PC-9 (cell line): ENCODE measurements around the gene MISP. TPM values are rescaled to one million over a fixed set of nuclear protein-coding genes. Genes with fewer than 3 reads are reported as not detected.
A peak's percentile ranks its signal among the peaks of the same experiment; 100 is the strongest.

Source experiments
- BruUV-seq: library from RNA; stranded (reverse); fragments of 400-500 nt; replicated peaks from 2 replicates; lab custom pipeline; 2021; lab: Mats Ljungman, UMichigan
- CTCF ChIA-PET: fragments of 300-600 bp; sonication (Branson Sonifier 250); formaldehyde crosslinking; loops from one replicate; lab custom pipeline; 2022; ENCODE audit warnings: antibody characterized with exemption; lab: Charles Lee
- POLR2A ChIA-PET: fragments of 300-600 bp; sonication (Branson Sonifier 250); formaldehyde crosslinking; loops from one replicate; lab custom pipeline; 2022; ENCODE audit warnings: antibody characterized with exemption; ENCODE audit not compliant: unreplicated experiment; lab: Charles Lee
- DNase-seq, 2 experiments: peaks; one replicate each; pipeline versions ENCODE4 v3.0.0 to v3.0.0-alpha.2; 2015 to 2022; ENCODE audit warnings: mixed read lengths in 1 of 2
- H2AFZ ChIP-seq: fragments of 200-600 bp; sonication (generic); 2 replicates; pipeline ENCODE4 v1.8.1; 2017; ENCODE audit warnings: antibody characterized with exemption
- H3F3A ChIP-seq: fragments of 200-600 bp; sonication (generic); 2 replicates; pipeline ENCODE4 v1.8.1; 2017; ENCODE audit warnings: antibody characterized with exemption, mild to moderate bottlenecking, low read depth; ENCODE audit not compliant: insufficient read depth
- H3K27ac ChIP-seq: fragments of 200-600 bp; sonication (generic); 2 replicates; pipeline ENCODE4 v1.6.1; 2016; ENCODE audit warnings: mixed run types
- H3K27me3 ChIP-seq: fragments of 200-600 bp; sonication (generic); 2 replicates; pipeline ENCODE4 v1.6.1; 2016; ENCODE audit warnings: low read depth, mixed run types; ENCODE audit not compliant: insufficient read depth
- H3K36me3 ChIP-seq: fragments of 200-600 bp; sonication (generic); 2 replicates; pipeline ENCODE4 v1.6.1; 2016; ENCODE audit warnings: low read depth, mixed run types
- H3K4me1 ChIP-seq: fragments of 200-600 bp; sonication (generic); replicated peaks from 2 replicates; pipeline ENCODE4 v1.6.1; 2016; ENCODE audit warnings: mixed run types; ENCODE audit not compliant: insufficient read depth
- H3K4me2 ChIP-seq: fragments of 200-600 bp; sonication (generic); 2 replicates; pipeline ENCODE4 v1.6.1; 2017; ENCODE audit warnings: mixed run types
- H3K4me3 ChIP-seq: fragments of 200-600 bp; sonication (generic); 2 replicates; pipeline ENCODE4 v1.6.1; 2016; ENCODE audit warnings: mixed run types
- H3K79me2 ChIP-seq: fragments of 200-600 bp; sonication (generic); 2 replicates; pipeline ENCODE4 v1.6.1; 2017; ENCODE audit warnings: low read depth, mixed run types
- H3K9me2 ChIP-seq: fragments of 200-600 bp; sonication (generic); 2 replicates; pipeline ENCODE4 v1.8.1; 2017; ENCODE audit warnings: mild to moderate bottlenecking; ENCODE audit not compliant: insufficient read depth
- H3K9me3 ChIP-seq: fragments of 200-600 bp; sonication (generic); 2 replicates; pipeline ENCODE4 v1.8.1; 2016; ENCODE audit warnings: low read depth; ENCODE audit not compliant: insufficient read depth
- H4K20me1 ChIP-seq: fragments of 200-600 bp; sonication (generic); 2 replicates; pipeline ENCODE4 v1.8.1; 2017; ENCODE audit not compliant: insufficient read depth
- EZH2 ChIP-seq: fragments of 200-600 bp; sonication (generic); IDR thresholded peaks from 2 replicates; pipeline ENCODE4 v1.8.0; 2017; ENCODE audit warnings: antibody characterized with exemption, low read depth
- intact Hi-C: fragments of 100-400 bp; cut with micrococcal nuclease; formaldehyde crosslinking; loops from one replicate; pipeline ENCODE4 v1.10.0; 2022; ENCODE audit not compliant: unreplicated experiment
- total RNA-seq: library from RNA; stranded (reverse); gene quantifications from 2 replicates; pipeline ENCODE4 v1.2.3, GENCODE V29; 2021
- TF ChIP-seq, protein P1 (sequence below): fragments of 200-600 bp; sonication (generic); conservative IDR thresholded peaks from 2 replicates; pipeline ENCODE4 v1.6.1; 2017; ENCODE audit warnings: mixed run types, antibody characterized with exemption, mild to moderate bottlenecking, moderate library complexity

MISP gene
- total RNA-seq, 1 experiment from 2014 or later = 91.6 TPM

DNA sequence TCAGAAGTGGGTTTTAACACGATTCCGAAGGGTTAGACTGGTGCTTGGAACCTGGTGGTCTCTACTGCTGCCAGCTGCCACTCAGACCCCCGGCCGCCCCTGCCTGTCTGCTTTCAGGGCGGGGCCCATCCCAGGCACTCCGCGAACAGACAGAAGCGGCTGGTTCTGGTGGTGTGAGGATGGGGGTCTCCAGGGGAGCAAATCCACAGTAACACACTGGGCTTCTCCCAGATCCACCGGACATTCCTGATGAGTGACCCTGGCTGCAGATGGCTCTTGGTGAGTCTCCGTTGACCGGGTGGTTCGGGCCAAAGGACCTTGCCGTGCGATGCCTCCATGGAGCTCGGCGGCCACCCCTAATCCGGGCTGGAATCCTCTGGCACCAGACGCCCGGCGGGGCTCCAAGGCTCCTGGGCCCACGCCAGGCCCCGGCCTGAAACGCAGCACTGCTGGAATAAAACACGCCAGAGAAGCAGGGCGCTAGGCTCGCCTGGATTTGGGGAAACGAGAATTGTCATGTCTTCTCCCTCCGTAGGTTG lies 44.2 kb downstream of the MISP start:
- H3F3A ChIP-seq = peaks cover 18% of the 10 kb centered on the region; the same call in 1 of the 2 replicates
- H3K27me3 ChIP-seq = no peaks in the 10 kb centered on the region
- CTCF ChIA-PET = no interaction called here
- DNase-seq = no peak
- no peak overlapping the region for H2AFZ ChIP-seq
- H3K9me2 ChIP-seq = no peaks in the 10 kb centered on the region
- peaks cover 22% of the 10 kb centered on the region for H4K20me1 ChIP-seq
- no peak overlapping the region for H3K4me3 ChIP-seq
- H3K4me2 ChIP-seq = no peak overlapping the region
- TF ChIP-seq, protein P1, sequence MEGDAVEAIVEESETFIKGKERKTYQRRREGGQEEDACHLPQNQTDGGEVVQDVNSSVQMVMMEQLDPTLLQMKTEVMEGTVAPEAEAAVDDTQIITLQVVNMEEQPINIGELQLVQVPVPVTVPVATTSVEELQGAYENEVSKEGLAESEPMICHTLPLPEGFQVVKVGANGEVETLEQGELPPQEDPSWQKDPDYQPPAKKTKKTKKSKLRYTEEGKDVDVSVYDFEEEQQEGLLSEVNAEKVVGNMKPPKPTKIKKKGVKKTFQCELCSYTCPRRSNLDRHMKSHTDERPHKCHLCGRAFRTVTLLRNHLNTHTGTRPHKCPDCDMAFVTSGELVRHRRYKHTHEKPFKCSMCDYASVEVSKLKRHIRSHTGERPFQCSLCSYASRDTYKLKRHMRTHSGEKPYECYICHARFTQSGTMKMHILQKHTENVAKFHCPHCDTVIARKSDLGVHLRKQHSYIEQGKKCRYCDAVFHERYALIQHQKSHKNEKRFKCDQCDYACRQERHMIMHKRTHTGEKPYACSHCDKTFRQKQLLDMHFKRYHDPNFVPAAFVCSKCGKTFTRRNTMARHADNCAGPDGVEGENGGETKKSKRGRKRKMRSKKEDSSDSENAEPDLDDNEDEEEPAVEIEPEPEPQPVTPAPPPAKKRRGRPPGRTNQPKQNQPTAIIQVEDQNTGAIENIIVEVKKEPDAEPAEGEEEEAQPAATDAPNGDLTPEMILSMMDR = no peak
- TF ChIP-seq EZH2 = no peak
- H3K4me1 ChIP-seq = peaks cover 10% of the 10 kb centered on the region
- peaks cover 23% of the 10 kb centered on the region for H3K79me2 ChIP-seq
- POLR2A ChIA-PET = no interaction called here
- no peaks in the 10 kb centered on the region for H3K9me3 ChIP-seq
- H3K27ac ChIP-seq = no peak overlapping the region
- no peaks in the 10 kb centered on the region for H3K36me3 ChIP-seq
- BruUV-seq = no TSS peak
- intact Hi-C loops = no loop called here

DNA sequence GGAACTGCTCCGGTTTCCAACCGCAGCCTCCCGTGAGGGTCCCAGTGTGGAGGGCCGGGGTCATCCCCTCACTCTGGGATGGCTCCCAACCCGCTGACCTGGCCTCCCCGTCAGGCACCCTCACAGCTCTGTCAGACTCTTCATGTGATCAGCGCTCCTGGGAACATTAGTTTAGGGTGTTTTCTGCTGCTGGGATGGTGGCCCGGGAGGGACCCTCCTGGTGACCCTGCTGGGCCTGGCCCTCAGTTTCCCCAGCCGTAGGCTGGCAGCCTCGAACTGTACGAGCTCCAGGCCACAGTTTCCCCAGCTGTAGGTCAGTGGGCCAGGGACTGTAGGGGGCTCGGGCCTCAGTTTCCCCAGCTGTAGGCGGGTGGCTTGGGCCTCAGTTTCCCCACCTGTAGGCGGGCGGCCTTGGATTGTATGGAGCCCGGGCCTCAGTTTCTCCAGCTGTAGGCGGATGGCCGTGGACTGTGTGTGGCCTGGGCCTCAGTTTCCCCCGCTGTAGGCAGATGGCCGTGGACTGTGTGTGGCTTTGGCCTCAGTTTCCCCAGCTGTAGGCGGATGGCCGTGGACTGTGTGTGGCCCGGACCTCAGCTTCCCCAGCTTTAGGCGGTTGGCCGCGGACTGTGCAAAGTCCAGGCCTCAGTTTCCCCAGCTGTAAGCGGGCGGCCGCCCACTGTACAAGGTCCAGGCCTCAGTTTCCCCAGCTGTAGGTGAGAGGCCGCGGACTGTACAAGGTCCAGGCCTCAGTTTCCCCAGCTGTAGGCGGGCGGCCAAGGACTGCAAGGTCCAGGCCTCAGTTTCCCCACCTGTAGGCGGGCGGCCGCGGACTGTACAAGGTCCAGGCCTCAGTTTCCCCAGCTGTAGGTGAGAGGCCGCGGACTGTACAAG lies 45.0 kb downstream of the MISP start:
- H3K36me3 ChIP-seq = peaks cover under 1% of the 10 kb centered on the region; the same call in 1 of the 2 replicates
- CTCF ChIA-PET = interaction anchor here (0.5 kb wide), 1 partner anchor 40 kb away, joined by 5 read pairs; no protein-coding TSS in a partner anchor
- H3K79me2 ChIP-seq = peaks cover 31% of the 10 kb centered on the region
- 0 out of 2 replicates have a peak overlapping the region, but pooled peaks have one; percentile 20 for H3K27ac ChIP-seq
- intact Hi-C loops = loop anchor here (2.0 kb wide), 3 partner anchors 13 to 223 kb away; partner anchors contain the start of gene BSG
- H3K4me2 ChIP-seq = peak overlapping the region; percentile 72
- peaks cover 24% of the 10 kb centered on the region; the same call in 1 of the 2 replicates for H3F3A ChIP-seq
- no peak overlapping the region for H2AFZ ChIP-seq
- no peaks in the 10 kb centered on the region for H3K9me3 ChIP-seq
- H4K20me1 ChIP-seq = peaks cover 30% of the 10 kb centered on the region
- no peaks in the 10 kb centered on the region for H3K27me3 ChIP-seq
- H3K9me2 ChIP-seq = no peaks in the 10 kb centered on the region
- TF ChIP-seq, protein P1 = no peak
- TF ChIP-seq EZH2 = no peak
- no TSS peak for BruUV-seq
- peak overlapping the region; percentile 72 for H3K4me3 ChIP-seq
- no peak for DNase-seq
- peaks cover 18% of the 10 kb centered on the region for H3K4me1 ChIP-seq
- POLR2A ChIA-PET = no interaction called here

DNA sequence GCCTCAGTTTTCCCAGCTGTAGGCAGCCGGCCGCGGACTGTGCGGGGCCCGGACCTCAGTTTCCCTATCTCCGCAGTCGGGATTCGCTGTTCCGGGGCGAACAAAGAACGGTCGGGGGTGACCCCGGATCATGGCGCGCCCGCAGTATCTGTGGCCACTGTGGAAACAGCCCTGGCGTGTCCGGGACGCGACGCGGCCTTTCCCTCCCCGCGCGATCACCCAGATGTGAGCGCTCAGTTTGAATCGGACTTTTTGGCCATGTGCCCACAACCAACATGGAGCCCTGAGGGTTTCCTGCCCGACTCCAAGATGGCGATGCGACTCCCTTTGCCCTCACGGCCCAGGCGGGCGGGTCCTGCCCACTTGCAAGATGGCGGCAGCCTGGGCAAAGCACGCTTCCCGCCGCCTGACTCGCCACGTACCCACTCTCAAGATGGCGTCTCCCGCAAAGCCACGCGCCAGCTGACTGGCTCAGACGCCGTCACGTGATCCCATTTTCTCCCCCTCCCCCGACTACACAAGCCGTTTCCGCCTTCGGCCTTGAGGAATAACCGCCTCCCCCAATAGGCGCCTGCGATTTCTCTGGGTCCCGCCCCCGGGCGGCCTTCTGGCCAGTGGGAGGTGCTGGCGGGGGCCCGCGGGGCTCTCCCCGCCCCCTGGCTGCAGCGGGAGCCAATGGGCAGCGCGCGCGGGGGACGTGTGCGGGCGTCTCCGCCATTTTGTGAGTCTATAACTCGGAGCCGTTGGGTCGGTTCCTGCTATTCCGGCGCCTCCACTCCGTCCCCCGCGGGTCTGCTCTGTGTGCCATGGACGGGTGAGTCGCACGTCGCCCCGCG lies 46.0 kb downstream of the MISP start, which contains the start of gene PTBP1:
Gene PTBP1 (plus strand): TSS at position 761 of the 836 bp plus-strand sequence. CDS start 46 bp downstream, at position 807.
- peaks cover 10% of the 10 kb centered on the region; the same call in 1 of the 2 replicates for H3K36me3 ChIP-seq
- TF ChIP-seq, protein P1 = no peak
- no peak for TF ChIP-seq EZH2
- intact Hi-C loops = loop anchor here (2.0 kb wide), 3 partner anchors 14 to 224 kb away; partner anchors contain the start of gene BSG
- H4K20me1 ChIP-seq = peaks cover 40% of the 10 kb centered on the region
- H3K79me2 ChIP-seq = peaks cover 41% of the 10 kb centered on the region
- peak; percentile 98 to 99 for DNase-seq
- peaks cover 33% of the 10 kb centered on the region; the same call in 1 of the 2 replicates for H3F3A ChIP-seq
- no peak within 1 kb of the TSS for H2AFZ ChIP-seq
- no peaks in the 10 kb centered on the region for H3K9me3 ChIP-seq
- ChIA-PET CTCF (no interaction called here), POLR2A (interaction anchor here (0.6 kb wide), 1 partner anchor 385 kb away, joined by 3 read pairs; no protein-coding TSS in a partner anchor)
- H3K4me3 ChIP-seq = peak within 1 kb of the TSS; percentile 78
- peak within 1 kb of the TSS; percentile 97 for H3K4me2 ChIP-seq
- H3K27me3 ChIP-seq = no peaks in the 10 kb centered on the region
- H3K4me1 ChIP-seq = peaks cover 23% of the 10 kb centered on the region
- TSS peak; percentile 74 for BruUV-seq
- peak within 1 kb of the TSS; percentile 85 for H3K27ac ChIP-seq
- H3K9me2 ChIP-seq = no peaks in the 10 kb centered on the region
